Lung microvascular endothelial cell (primary cell): ENCODE results near the gene VRK2. TPM values are rescaled to one million over a fixed set of nuclear protein-coding genes. Genes with fewer than 3 reads are reported as not detected.
"Not testable (repeated sequence)": the region's sequence is repeated elsewhere in the genome, so short reads cannot be mapped to it uniquely, and the experiment has no call there.

Experiments used
- DNase-seq, 2 donors: peaks; one replicate each; pipeline versions ENCODE4 v3.0.0 to v3.0.0-alpha.2; 2010; ENCODE audit warnings: low read depth in 2 of 2
- total RNA-seq: library from RNA; depleted of rRNA; stranded (reverse); fragments of >200 nt; gene quantifications from 2 replicates; pipeline ENCODE4 v1.2.1, GENCODE V29; 2014

The VRK2 gene
- total RNA-seq, 1 donor from 2014 or later = 17.7 TPM

DNA sequence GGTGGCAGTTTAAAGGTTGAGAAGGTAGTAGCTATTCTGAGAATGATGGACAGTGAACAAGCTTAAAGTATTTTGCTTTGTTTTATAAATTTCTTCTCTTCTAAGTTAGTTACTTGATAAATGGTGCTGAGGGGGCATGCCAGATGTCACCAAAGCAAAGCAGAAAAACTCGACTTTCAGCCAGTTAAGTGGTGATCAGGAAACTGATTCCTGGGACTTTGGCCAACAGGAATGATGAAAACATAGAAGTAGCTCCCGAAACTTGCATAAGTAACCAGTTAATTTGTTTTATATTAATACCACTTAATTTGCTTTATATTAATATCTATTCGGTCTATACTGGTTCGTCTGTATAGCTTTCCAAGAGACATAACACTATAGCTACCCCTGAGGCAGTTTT, 111.9 kb downstream of the VRK2 start:
- DNase-seq = peak; percentile 30 to 42

DNA sequence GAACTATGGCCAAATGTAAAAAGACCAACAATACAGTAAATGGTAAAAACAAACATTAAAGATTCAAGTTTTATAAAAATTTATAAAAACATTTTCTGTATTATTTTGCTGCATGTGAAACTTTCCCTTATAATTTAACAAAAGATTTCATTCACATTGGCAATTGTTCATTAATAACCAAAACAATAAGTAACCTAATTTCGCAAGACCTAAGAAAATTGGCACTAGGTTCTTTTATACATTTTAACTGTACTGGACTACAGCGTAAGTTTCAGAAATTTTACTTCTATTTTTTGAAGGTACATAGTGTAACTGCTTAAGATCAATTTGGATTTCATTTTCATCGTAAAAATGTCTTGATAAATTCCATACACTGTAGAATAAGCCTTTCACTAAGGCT, 117.3 kb downstream of the VRK2 start:
- no peak for DNase-seq

DNA sequence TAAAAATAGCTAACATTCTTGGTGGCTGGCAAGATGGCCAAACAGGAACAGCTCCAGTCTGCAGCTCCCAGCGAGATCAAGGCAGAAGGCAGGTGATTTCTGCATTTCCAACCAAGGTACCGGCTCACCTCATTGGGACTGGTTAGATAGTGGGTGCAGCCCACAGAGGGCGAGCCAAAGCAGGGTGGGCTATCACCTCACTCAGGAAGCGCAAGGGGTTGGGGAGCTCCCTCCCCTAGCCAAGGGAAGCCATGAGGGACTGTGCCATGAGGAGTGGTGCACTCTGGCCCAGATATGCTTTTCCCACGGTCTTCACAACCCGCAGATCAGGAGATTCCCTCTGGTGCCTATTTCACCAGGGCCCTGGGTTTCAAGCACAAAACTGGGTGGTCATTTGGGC, 121.5 kb downstream of the VRK2 start:
- not testable (repeated sequence) for DNase-seq

DNA sequence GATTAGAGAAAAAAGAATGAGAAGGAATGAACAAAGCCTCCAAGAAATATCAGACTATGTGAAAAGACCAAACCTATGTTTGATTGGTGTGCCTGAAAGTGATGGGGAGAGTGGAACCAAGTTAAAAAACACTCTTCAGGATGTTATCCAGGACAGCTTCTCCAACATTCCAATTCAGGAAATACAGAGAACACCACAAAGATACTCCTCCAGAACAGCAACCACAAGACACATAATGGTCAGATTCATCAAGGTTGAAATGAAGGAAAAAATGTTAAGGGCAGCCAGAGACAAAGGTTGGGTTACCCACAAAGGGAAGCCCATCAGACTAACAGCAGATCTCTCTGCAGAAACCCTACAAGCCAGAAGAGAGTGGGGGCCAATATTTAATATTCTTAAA, 123.2 kb downstream of the VRK2 start:
- not testable (repeated sequence) for DNase-seq

DNA sequence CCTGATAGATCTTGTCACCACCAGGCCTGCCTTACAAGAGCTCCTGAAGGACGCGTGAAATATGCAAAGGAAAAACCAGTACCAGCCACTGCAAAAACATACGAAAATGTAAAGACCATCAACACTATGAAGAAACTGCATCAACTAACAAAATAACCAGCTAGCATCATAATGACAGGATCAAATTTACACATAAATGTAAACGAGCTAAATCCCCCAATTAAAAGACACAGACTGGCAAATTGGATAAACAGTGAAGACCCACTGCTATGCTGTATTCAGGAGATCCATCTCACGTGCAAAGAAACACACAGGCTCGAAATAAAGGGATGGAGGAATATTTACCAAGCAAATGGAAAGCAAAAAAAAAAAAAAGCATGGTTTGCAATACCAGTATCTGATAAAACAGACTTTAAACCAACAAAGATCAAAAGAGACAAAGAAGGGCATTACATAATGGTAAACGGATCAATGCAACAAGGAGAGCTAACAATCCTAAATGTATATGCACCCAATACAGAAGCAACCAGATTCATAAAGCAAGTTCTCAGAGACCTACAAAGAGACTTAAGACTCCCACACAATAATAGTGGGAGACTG, 123.8 kb downstream of the VRK2 start:
- DNase-seq = not testable (repeated sequence)

DNA sequence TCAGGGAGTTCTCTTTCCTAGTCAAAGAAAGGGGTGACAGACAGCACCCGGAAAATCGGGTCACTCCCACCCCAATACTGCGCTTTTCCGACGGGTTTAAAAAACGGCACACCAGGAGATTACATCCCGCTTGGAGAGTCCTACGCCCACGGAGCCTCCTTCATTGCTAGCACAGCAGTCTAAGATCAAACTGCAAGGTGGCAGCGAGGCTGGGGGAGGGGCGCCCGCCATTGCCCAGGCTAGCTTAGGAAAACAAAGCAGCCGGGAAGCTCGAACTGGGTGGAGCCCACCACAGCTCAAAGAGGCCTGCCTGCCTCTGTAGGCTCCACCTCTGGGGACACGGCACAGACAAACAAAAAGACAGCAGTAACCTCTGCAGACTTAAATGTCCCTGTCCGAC, 125.2 kb downstream of the VRK2 start:
- not testable (repeated sequence) for DNase-seq

DNA sequence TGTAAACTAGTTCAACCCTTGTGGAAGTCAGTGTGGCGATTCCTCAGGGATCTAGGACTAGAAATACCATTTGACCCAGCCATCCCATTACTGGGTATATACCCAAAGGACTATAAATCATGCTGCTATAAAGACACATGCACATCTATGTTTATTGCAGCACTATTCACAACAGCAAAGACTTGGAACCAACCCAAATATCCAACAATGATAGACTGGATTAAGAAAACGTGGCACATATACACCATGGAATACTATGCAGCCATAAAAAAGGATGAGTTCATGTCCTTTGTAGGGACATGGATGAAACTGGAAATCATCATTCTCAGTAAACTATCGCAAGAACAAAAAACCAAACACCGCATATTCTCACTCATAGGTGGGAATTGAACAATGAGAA, 130.6 kb downstream of the VRK2 start:
- not testable (repeated sequence) for DNase-seq

DNA sequence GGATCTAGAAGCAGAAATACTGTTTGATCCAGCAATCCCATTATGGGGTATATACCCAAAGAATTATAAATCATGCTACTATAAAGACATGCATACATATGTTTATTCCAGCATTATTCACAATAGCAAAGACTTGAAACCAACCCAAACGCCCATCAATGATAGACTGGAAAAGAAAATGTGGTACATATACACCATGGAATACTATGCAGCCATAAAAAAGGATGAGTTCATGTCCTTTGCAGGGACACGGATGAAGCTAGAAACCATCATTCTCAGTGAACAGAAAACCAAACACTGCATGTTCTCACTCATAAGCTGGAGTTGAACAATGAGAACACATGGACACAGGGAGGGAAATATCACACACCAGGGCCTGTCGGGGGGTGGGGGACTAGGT, 133.6 kb downstream of the VRK2 start:
- DNase-seq = not testable (repeated sequence)

DNA sequence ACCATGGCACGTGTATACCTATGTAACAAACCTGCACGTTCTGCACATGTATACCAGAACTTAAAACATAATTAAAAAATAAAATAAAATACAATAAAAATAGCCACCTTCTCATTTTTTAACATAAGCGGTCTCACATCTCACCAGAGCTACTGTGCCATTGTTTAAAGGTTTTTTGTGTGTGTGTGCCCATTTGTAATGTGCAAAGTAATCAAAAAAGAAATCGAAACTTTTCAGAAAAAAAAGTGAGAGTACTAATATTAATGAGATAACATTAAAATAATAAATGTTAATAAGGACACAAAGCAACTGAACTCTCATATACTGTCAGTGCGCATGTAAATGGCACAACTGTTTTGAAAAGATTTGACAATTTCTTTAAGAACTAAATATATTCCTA, 134.0 kb downstream of the VRK2 start:
- DNase-seq = no peak

DNA sequence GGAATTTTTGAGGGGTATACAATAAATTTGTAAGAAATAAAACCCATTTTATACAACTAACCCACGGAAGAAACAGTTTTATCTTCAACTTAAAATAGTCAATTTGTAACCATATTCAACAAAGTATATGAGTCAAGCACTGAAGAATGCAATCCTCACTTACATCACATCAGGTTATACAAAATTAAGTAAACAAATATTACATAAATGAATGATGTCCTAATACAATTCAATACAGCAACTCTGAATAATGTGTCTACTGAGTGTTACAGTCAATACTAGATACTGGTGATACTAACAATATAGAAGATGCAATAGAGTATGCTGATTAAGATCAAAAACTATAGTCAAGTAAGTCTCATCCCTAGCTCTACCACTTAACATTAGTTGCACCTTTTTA, 135.9 kb downstream of the VRK2 start:
- DNase-seq = peak in 1 of 2 donors; percentile 5

DNA sequence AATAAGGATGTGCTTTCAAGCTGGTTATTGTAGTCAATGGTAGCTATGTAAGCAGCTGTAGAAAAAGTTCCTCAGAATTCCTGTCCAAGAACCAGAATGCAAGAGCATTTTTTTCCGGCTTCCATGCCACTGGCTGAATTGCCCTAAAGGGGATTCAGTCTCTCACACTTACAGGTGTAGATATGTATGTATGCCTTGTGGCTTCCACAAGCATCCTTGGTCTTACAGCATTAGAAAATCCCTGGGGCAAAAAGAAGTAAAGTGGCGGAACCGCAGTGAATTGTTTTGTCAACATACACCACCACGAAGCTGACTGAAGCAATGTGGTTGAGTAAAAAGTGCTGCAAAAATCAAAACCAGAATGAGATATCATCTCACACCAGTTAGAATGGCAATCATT, 139.9 kb downstream of the VRK2 start:
- DNase-seq = no peak

DNA sequence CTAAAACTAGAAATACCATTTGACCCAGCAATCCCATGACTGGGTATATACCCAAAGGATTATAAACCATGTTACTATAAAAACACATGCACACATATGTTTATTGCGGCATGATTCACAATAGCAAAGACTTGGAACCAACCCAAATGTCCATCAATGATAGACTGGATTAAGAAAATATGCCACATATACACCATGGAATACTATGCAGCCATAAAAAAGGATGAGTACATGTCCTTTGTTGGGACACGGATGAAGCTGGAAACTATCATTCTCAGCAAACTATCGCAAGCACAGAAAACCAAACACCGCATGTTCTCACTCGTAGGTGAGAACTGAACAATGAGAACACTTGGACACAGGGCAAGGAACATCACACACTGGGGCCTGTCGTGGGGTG, 140.4 kb downstream of the VRK2 start:
- not testable (repeated sequence) for DNase-seq

DNA sequence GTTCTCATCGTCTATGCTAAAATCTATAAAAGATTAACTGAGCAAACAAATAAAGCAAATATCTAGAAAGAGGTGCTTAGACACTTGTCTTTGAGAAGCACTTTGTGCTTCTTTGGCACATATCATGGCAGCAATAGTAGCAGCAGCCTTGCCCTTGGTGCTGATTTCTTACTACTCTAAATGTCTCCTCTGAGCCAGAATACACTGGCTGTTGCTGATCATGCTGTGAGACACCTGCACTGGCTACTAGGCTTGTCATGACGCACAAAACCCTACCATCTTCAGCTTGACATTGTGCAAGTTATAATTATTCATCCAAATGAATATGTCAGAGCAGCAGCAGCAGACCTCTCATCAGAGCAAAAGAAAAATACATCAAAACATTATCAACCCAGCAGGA, 147.9 kb downstream of the VRK2 start:
- no peak for DNase-seq

DNA sequence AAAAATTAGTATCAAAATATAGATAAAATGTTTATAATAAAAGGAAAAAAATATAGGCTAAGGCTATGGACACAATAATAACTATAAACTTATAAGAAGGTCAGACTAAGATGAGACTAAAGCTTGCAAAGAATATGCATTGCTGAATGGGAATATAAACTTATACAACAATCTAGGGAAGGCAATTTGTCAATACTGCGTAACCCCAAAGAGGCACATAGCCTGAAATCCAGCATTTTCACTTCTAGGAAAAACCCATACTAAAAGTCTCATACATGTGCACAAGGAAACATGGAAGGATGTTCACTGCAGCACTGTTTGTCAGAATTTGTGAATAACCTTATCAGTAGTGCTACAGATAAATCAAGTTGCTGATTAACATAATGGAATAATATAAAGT, 149.1 kb downstream of the VRK2 start:
- no peak for DNase-seq

DNA sequence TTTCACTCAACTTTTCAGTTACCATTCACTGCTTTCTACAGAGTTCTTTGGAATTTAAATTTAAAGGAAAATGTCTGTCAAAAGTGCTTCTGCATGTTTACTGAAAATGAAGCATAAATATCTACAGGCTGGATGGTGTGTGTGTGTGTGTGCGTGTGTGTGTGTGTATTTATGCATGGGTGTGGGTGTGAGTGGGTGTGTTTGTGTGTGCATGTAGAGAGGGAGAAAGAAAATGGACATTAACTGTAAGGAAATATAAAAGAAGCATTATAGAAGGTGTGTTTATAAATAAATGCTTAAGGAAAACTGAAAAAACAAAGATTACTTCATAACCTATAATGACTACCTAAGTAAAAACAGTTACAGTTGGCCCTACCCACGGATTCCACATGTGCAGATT, 151.3 kb downstream of the VRK2 start:
- DNase-seq = no peak

DNA sequence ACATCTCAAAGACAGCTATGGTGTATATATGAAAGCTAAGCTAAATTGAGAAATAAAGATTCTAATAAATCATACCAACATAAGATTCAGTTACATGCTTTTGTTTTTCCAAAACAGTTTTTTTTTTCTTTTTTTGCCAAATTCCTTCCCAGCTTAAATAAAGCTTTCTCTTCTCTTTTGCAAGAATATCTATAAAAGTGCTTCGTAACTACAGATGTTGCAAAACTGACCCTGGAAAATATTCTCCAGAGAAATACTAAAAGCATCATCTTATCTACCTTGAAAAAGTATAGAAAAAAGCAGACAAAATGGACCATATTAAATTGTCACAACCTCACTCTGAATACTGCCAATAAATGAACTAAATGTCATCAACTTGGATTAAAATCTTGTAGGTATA, 155.8 kb downstream of the VRK2 start:
- DNase-seq = no peak

DNA sequence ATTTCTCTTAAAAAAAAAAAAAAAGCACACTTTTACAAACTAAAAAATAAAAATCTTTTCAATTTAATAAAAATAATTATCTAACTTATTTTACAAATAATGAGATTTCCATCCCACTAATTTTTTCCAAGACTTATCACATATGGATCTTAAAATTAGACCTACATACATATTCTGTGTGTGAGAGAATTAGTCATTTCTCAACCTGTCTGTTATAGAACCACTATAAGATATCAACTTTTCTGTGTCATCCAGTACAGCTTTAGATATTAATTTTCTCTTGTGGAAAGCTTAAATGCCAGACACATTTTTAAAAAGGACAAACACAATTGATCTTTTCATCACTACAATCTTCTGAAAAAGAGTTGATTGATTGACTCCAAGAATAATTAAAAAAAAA, 156.4 kb downstream of the VRK2 start:
- no peak for DNase-seq

DNA sequence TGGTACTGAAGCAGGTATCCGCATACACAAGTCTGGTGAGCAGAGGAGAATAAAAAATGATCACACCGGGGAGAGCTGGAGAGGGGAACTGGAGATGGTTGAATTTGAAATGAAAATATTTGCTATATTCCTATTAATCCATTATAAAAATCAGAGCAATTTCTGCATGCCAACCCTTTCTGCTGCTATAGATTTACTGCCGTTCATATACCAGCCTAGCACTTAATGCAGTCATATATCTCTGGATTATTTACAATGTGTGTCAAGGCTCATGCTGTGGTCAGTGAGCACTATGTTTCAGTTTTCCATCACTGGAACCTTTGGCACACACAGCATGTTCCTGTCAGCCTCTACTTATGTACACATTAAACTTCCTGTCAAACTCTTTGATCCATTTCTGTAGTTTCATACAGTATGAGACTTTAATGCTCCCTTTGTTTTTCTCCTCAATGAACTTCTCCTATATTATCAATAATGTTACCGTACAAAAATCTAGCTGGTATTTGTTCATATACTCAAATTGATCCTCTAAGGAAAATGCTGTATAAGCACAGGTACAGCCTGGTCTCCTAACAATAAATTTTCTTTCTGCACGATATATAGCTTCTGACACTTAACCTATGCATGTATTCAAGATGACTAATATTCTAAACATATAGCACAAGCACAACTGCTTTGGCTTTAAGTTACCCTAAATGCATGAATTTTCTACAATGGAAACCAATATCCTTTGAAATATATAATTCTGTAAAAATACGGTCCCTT, 157.8 kb downstream of the VRK2 start:
- peak; percentile 42 to 82 for DNase-seq

DNA sequence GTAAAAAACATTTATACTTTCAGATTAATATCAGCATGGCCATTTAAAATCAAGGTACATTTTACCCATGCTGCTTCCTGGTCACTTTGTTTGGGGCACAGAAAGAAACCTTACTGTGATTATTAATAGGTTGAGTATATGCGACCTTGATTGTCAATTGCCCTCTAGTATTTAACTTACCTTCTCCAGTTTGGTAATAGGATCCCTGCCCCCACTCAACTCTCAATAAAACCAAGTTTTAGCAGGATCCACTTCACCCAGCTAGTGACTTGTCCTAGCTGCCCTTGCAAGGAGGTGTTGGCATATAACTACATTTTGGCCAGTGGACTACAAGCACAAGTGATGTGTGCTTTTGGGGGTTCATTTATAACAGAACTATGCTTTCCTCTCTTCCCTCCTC, 160.2 kb downstream of the VRK2 start:
- no peak for DNase-seq

DNA sequence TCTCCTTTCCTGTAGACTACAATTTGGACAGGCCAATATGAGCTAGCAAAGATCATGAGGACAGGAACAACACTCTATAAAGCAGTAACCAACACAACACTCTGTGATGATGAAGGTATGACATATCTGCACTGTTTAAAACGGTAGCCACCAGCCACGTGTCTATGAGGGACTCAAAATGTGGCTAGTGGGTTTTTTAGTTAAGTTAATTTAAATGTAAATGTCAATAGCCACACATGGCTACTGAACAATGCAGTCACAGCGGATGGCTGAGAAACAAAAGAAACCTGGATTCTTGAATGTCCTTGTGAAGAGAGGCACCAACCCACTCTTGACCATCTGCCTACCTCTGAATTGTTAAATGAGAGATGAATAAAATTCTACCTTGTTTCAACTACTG, 160.6 kb downstream of the VRK2 start:
- no peak for DNase-seq
